CD14-positive monocyte (primary cell): ENCODE data around the gene ZNF385B. TPM values are rescaled to one million over a fixed set of nuclear protein-coding genes. Genes with fewer than 3 reads are reported as not detected.

Source experiments
- DNase-seq, 3 donors: peaks; one replicate each; pipeline ENCODE4 v3.0.0-alpha.2; 2011 to 2022
- H2AFZ ChIP-seq: 2 replicates; pipeline ENCODE4 v1.6.0; 2012; ENCODE audit warnings: mild to moderate bottlenecking, low read depth, low read length, inconsistent platforms; ENCODE audit not compliant: insufficient read depth, poor library complexity, severe bottlenecking
- H3K27ac ChIP-seq, 2 donors: 1 replicate in 1 of 2; 2 replicates in 1 of 2; pipeline ENCODE4 v1.5.1; 2012 to 2013; ENCODE audit warnings: low read length in 2 of 2, control low read depth in 1 of 2, inconsistent platforms in 1 of 2, low read depth in 1 of 2, mild to moderate bottlenecking in 1 of 2
- H3K27me3 ChIP-seq, 2 donors: one replicate each; pipeline versions ENCODE4 v1.6.0 to v1.6.1; 2011 to 2013; ENCODE audit warnings: low read length in 2 of 2; ENCODE audit not compliant: control insufficient read depth in 2 of 2, insufficient read depth in 2 of 2
- H3K36me3 ChIP-seq, 2 donors: replicated peaks in 1 of 2; 1 replicate in 1 of 2; 2 replicates in 1 of 2; pipeline versions ENCODE4 v1.5.1 to v1.6.1; 2012 to 2013; ENCODE audit warnings: low read length in 2 of 2, control low read depth in 1 of 2, inconsistent platforms in 1 of 2, mild to moderate bottlenecking in 1 of 2; ENCODE audit not compliant: insufficient read depth in 2 of 2, control insufficient read depth in 1 of 2
- H3K4me1 ChIP-seq, 2 donors: 1 replicate in 1 of 2; 2 replicates in 1 of 2; pipeline versions ENCODE4 v1.5.1 to v1.6.1; 2012 to 2013; ENCODE audit warnings: low read length in 2 of 2, control low read depth in 1 of 2, inconsistent platforms in 1 of 2, mild to moderate bottlenecking in 1 of 2, moderate library complexity in 1 of 2; ENCODE audit not compliant: insufficient read depth in 2 of 2, control insufficient read depth in 1 of 2
- H3K4me2 ChIP-seq: replicated peaks from 2 replicates; pipeline ENCODE3; 2012; ENCODE audit warnings: low read length, moderate library complexity, mild to moderate bottlenecking; ENCODE audit not compliant: poor library complexity, severe bottlenecking; ENCODE audit errors: extremely low read depth
- H3K4me3 ChIP-seq, 3 experiments: fragments of 200-600 bp in 1 of 3; sonication (generic) in 1 of 3; replicated peaks in 1 of 3; 1 replicate in 2 of 3; 2 replicates in 1 of 3; pipeline ENCODE4 v1.5.1; 2011 to 2013; ENCODE audit warnings: low read length in 3 of 3, mild to moderate bottlenecking in 3 of 3, control low read depth in 2 of 3, low read depth in 2 of 3, inconsistent platforms in 1 of 3, moderate library complexity in 1 of 3
- H3K79me2 ChIP-seq: 2 replicates; pipeline ENCODE4 v1.6.0; 2012; ENCODE audit warnings: mild to moderate bottlenecking, control low read depth, inconsistent platforms, low read length, moderate library complexity; ENCODE audit not compliant: insufficient read depth
- H3K9ac ChIP-seq: 2 replicates; pipeline ENCODE4 v1.6.0; 2017; ENCODE audit warnings: low read length, mild to moderate bottlenecking; ENCODE audit not compliant: insufficient read depth, poor library complexity, severe bottlenecking
- H3K9me3 ChIP-seq, 2 donors: replicated peaks in 1 of 2; 1 replicate in 1 of 2; 2 replicates in 1 of 2; pipeline versions ENCODE4 v1.5.1 to v1.6.1; 2012 to 2013; ENCODE audit warnings: low read length in 2 of 2, control low read depth in 1 of 2; ENCODE audit not compliant: control insufficient read depth in 1 of 2, insufficient read depth in 1 of 2
- H4K20me1 ChIP-seq: 2 replicates; pipeline ENCODE4 v1.6.0; 2012; ENCODE audit warnings: mild to moderate bottlenecking, low read length, control low read depth, moderate library complexity; ENCODE audit not compliant: insufficient read depth
- H3K27ac Mint-ChIP-seq, 7 donors: one replicate each; pipeline ENCODE4 v1.8.0; 2020; ENCODE audit warnings: mild to moderate bottlenecking in 7 of 7, mixed read lengths in 7 of 7, moderate library complexity in 6 of 7, inconsistent platforms in 2 of 7
- H3K27me3 Mint-ChIP-seq, 3 donors: one replicate each; pipeline ENCODE4 v1.8.0; 2021 to 2022; ENCODE audit warnings: low read depth in 3 of 3, mild to moderate bottlenecking in 3 of 3, mixed read lengths in 3 of 3, moderate library complexity in 3 of 3, inconsistent platforms in 1 of 3
- H3K36me3 Mint-ChIP-seq, 2 donors: one replicate each; pipeline ENCODE4 v1.8.0; 2020; ENCODE audit warnings: mixed read lengths in 2 of 2, inconsistent platforms in 1 of 2, mild to moderate bottlenecking in 1 of 2
- H3K4me1 Mint-ChIP-seq: one replicate; pipeline ENCODE4 v1.8.0; 2020; ENCODE audit warnings: mild to moderate bottlenecking, mixed read lengths
- H3K4me3 Mint-ChIP-seq, 2 donors: one replicate each; pipeline ENCODE4 v1.8.0; 2020; ENCODE audit warnings: mild to moderate bottlenecking in 2 of 2, mixed read lengths in 2 of 2, moderate library complexity in 1 of 2
- H3K9me3 Mint-ChIP-seq, 7 donors: one replicate each; pipeline ENCODE4 v1.8.0; 2020 to 2022; ENCODE audit warnings: mixed read lengths in 7 of 7, mild to moderate bottlenecking in 6 of 7, moderate library complexity in 6 of 7, inconsistent platforms in 2 of 7
- WGBS: methylation state at CpG from one replicate; pipeline ENCODE4 v1.1.5; 2013; ENCODE audit warnings: missing lambda C conversion rate; ENCODE audit not compliant: insufficient coverage; 5-methylcytosine and 5-hydroxymethylcytosine counted together
- intact Hi-C, 2 donors: fragments of 100-400 bp; cut with micrococcal nuclease; formaldehyde crosslinking; loops; one replicate each; pipeline versions ENCODE4 v1.15.0 to v1.15.1; 2023
- polyA plus RNA-seq, 3 donors: library from polyadenylated mRNA; depleted of rRNA in 1 of 3; unstranded in 2 of 3; stranded (reverse) in 1 of 3; fragments of 300-500 nt in 2 of 3; fragments of >200 nt in 1 of 3; fragmentation: Illumina TruSeq in 2 of 3; gene quantifications; 1 replicate in 2 of 3; 2 replicates in 1 of 3; pipeline ENCODE4 v1.2.3, GENCODE V29; 2012 to 2021
- TF ChIP-seq, protein P1 (sequence below): fragments of 200-600 bp; IDR thresholded peaks from one replicate; pipeline ENCODE4 v1.8.0; 2022; ENCODE audit warnings: antibody characterized with exemption, mild to moderate bottlenecking

Gene ZNF385B
- polyA plus RNA-seq, 3 donors: not detected

DNA sequence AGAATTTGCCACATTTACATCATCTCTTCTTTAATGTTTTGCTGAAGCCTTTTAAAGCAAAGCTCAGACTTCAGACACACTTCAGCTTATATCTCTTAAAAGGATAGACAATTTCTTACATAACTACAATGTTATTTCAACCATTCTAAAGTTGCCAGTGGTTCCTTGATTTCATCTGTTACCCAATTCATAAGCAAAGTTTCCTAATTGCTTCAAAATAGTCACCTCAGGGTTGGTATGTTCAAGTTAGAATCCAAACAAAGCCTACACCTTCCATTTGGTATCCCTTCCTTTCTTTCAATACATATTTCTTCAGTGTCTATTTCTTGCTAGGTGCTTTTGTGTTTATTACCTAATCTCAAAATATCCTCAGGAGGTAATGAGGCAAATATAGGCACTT lies 60.6 kb downstream of the ZNF385B start:
- Mint-ChIP-seq H3K27me3 (no peaks in the 10 kb centered on the region), H3K4me3 (no peak overlapping the region), H3K4me1 (no peaks in the 10 kb centered on the region), H3K27ac (no peak overlapping the region), H3K36me3 (no peaks in the 10 kb centered on the region), H3K9me3 (no peaks in the 10 kb centered on the region)
- no peaks in the 10 kb centered on the region for H3K36me3 ChIP-seq
- no peak overlapping the region for H3K27ac ChIP-seq
- intact Hi-C loops: no loop called here
- H3K4me2 ChIP-seq: no peak overlapping the region
- H3K4me3 ChIP-seq: no peak overlapping the region
- H3K27me3 ChIP-seq: no peaks in the 10 kb centered on the region
- H2AFZ ChIP-seq: no peak overlapping the region
- TF ChIP-seq, protein P1, sequence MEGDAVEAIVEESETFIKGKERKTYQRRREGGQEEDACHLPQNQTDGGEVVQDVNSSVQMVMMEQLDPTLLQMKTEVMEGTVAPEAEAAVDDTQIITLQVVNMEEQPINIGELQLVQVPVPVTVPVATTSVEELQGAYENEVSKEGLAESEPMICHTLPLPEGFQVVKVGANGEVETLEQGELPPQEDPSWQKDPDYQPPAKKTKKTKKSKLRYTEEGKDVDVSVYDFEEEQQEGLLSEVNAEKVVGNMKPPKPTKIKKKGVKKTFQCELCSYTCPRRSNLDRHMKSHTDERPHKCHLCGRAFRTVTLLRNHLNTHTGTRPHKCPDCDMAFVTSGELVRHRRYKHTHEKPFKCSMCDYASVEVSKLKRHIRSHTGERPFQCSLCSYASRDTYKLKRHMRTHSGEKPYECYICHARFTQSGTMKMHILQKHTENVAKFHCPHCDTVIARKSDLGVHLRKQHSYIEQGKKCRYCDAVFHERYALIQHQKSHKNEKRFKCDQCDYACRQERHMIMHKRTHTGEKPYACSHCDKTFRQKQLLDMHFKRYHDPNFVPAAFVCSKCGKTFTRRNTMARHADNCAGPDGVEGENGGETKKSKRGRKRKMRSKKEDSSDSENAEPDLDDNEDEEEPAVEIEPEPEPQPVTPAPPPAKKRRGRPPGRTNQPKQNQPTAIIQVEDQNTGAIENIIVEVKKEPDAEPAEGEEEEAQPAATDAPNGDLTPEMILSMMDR: no peak
- no peaks in the 10 kb centered on the region for H3K79me2 ChIP-seq
- no peaks in the 10 kb centered on the region for H4K20me1 ChIP-seq
- H3K4me1 ChIP-seq: no peaks in the 10 kb centered on the region
- H3K9ac ChIP-seq: no peak overlapping the region
- no peaks in the 10 kb centered on the region for H3K9me3 ChIP-seq
- DNase-seq: no peak

DNA sequence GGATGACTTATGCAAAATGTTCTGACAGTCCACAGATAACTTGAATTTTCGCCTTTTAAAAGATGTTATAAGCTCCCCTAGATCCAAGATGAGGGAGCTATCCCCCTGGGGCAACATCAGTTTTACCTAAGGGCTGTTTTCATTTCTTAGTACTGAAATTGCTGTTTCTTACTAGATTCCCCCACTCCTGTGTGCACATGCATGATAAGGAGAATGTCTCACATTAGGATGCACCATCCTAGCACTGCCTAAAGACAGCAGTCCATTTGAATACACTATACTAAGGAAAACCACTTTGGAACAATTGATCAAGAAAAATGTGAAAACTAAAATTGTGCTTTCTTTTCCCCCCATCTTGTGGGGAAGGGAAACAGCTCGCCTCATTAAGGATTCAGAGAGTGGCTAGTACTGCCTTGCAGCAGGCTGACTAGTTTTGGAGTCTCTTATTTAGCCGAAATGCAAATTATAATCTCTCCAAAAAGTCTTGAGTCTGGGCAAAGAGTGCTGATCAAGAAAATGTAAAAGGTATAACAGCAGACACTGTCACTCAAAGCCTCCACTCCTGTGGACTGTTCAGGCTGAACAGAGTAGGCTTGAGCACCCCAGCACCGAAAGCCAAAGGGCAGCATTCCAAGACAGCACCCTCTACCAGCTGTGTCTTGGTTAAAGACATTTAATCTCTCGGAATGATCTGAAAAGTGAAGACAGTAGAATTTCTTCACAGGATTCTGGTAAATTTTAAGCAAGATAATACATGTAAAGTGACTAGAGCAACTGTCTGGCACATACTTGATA lies 65.0 kb downstream of the ZNF385B start:
- H3K4me1 ChIP-seq: no peaks in the 10 kb centered on the region

More for the DNA sequence above, 65.0 kb downstream of the ZNF385B start:
- no peaks in the 10 kb centered on the region for H3K27me3 ChIP-seq
- intact Hi-C loops: no loop called here
- Mint-ChIP-seq H3K9me3 (peaks cover 0 to 3% (median 0%) of the 10 kb centered on the region in 7 donors), H3K27me3 (peaks cover 0 to 3% (median 0%) of the 10 kb centered on the region in 3 donors), H3K27ac (no peak overlapping the region), H3K4me1 (no peaks in the 10 kb centered on the region), H3K4me3 (no peak overlapping the region), H3K36me3 (no peaks in the 10 kb centered on the region)
- H4K20me1 ChIP-seq: no peaks in the 10 kb centered on the region
- no CpG with 5 or more reads among the region's 5 CpGs for WGBS
- no peak overlapping the region for H3K27ac ChIP-seq
- no peak overlapping the region for H2AFZ ChIP-seq
- no peak overlapping the region for H3K4me3 ChIP-seq
- H3K9ac ChIP-seq: no peak overlapping the region
- no peaks in the 10 kb centered on the region for H3K36me3 ChIP-seq
- no peaks in the 10 kb centered on the region for H3K79me2 ChIP-seq
- TF ChIP-seq, protein P1: no peak
- no peak overlapping the region for H3K4me2 ChIP-seq
- DNase-seq: no peak
- H3K9me3 ChIP-seq: no peaks in the 10 kb centered on the region
